HEK293T (cell line): Measurements from ENCODE around the gene ACYP1.

Experiments used
- CTCF ChIA-PET: fragments of 350-600 bp; formaldehyde crosslinking; extraction: SDS; loops from one replicate; lab custom pipeline; 2021; ENCODE audit warnings: antibody characterized with exemption, inconsistent platforms; lab: Yijun Ruan, JAX
- POLR2A ChIA-PET: fragments of 350-600 bp; formaldehyde crosslinking; extraction: SDS; loops from one replicate; lab custom pipeline; 2020; ENCODE audit warnings: antibody characterized with exemption, inconsistent platforms; lab: Yijun Ruan, JAX
- DNase-seq: peaks from one replicate; pipeline ENCODE4 v3.0.0; 2012; ENCODE audit warnings: mixed read lengths; ENCODE audit errors: extremely low spot score
- ARNT ChIP-seq: fragments of 450-650 bp; IDR thresholded peaks from 2 replicates; pipeline ENCODE4 v1.6.1; 2017; ENCODE audit warnings: mild to moderate bottlenecking
- BHLHE40 ChIP-seq: fragments of 450-650 bp; IDR thresholded peaks from 2 replicates; pipeline ENCODE4 v1.6.1; 2016; ENCODE audit warnings: mild to moderate bottlenecking, moderate library complexity, borderline replicate concordance
- CTBP1 ChIP-seq: fragments of 450-650 bp; IDR thresholded peaks from 2 replicates; pipeline ENCODE4 v1.6.1; 2016; ENCODE audit warnings: borderline replicate concordance
- ELF4 ChIP-seq: fragments of 450-650 bp; IDR thresholded peaks from 2 replicates; pipeline ENCODE4 v1.6.1; 2017; ENCODE audit warnings: antibody characterized with exemption
- FOXA1 ChIP-seq: fragments of 450-650 bp; IDR thresholded peaks from 2 replicates; pipeline ENCODE4 v1.6.1; 2016; ENCODE audit warnings: mild to moderate bottlenecking
- FOXK2 ChIP-seq: fragments of 450-650 bp; IDR thresholded peaks from 2 replicates; pipeline ENCODE4 v1.6.1; 2016; ENCODE audit warnings: mild to moderate bottlenecking
- FOXM1 ChIP-seq: fragments of 450-650 bp; IDR thresholded peaks from 2 replicates; pipeline ENCODE4 v1.6.1; 2017; ENCODE audit warnings: mild to moderate bottlenecking, borderline replicate concordance
- HDGF ChIP-seq: fragments of 450-650 bp; IDR thresholded peaks from 2 replicates; pipeline ENCODE4 v1.6.1; 2017; ENCODE audit warnings: antibody characterized with exemption, borderline replicate concordance
- L3MBTL2 ChIP-seq: fragments of 450-650 bp; conservative IDR thresholded peaks from 2 replicates; pipeline ENCODE4 v1.6.1; 2016; ENCODE audit warnings: mild to moderate bottlenecking
- LEF1 ChIP-seq: fragments of 450-650 bp; IDR thresholded peaks from 2 replicates; pipeline ENCODE4 v1.6.1; 2017; ENCODE audit warnings: mild to moderate bottlenecking, borderline replicate concordance
- NFRKB ChIP-seq: fragments of 450-650 bp; IDR thresholded peaks from 2 replicates; pipeline ENCODE4 v1.6.1; 2016; ENCODE audit warnings: mild to moderate bottlenecking, moderate library complexity
- SP1 ChIP-seq: fragments of 450-650 bp; IDR thresholded peaks from 2 replicates; pipeline ENCODE4 v1.6.1; 2017
- SUZ12 ChIP-seq: fragments of 450-650 bp; IDR thresholded peaks from 2 replicates; pipeline ENCODE4 v1.6.1; 2016; ENCODE audit warnings: mild to moderate bottlenecking
- TARDBP ChIP-seq: fragments of 450-650 bp; IDR thresholded peaks from 2 replicates; pipeline ENCODE4 v1.6.1; 2016
- ZNF384 ChIP-seq: fragments of 450-650 bp; IDR thresholded peaks from 2 replicates; pipeline ENCODE4 v1.6.1; 2016
- TF ChIP-seq, protein P1 (sequence below): fragments of 450-650 bp; IDR thresholded peaks from 2 replicates; pipeline ENCODE4 v1.6.1; 2016

ACYP1 gene

GRCh38 chr14:75091251-75091650 lies 27.4 kb upstream of the ACYP1 start:
- CTCF ChIA-PET: no interaction called here
- no peak for DNase-seq
- TF ChIP-seq ZNF384 (no peak), ELF4 (no peak), CTBP1 (no peak), HDGF (no peak), FOXM1 (no peak)
- POLR2A ChIA-PET: interaction anchor here (1.3 kb wide), 1 partner anchor 35 kb away, joined by 3 read pairs; the partner anchor contains the start of gene NEK9

- no peak for DNase-seq
- POLR2A ChIA-PET: interaction anchor here (1.3 kb wide), 1 partner anchor 36 kb away, joined by 3 read pairs; the partner anchor contains the start of gene NEK9
- CTCF ChIA-PET: no interaction called here
Measured at GRCh38 chr14:75090353-75090752, 26.5 kb upstream of the ACYP1 start.

DNA sequence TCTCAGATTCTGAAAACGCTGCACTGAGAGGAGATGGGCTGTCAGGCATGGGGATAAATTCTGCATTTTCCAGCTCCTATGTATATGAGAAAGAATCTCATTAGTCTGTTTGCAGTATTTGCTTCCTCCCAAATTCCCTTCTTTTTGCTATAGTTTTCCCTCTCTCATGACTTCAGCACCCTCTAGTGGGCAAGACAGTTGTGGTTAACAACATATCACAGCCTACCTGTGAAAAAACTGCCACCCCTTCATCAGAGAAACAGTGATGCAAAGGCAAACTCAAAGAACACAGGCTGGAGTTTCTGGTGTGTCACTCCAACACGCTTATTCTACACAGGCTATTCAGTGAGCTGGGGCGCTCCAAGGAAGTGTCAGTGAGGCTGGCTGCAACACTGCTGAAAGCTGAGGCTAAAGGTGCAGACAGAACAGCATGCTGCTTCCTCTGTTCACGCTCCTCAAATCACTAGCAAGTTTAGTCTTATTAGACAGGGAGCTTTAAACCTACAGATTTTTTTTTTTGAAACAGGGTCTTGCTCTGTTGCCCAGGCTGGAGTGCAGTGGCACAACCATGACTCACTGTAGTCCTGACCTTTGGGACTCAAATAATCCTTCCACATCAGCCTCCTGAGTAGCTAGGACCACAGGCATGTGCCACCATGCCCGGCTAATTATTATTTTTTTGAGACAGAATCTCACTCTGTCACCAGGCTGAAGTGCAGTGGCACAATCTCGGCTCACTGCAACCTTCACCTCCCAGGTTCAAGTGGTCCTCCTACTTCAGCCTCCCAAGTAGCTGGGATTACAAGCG lies 24.9 kb upstream of the ACYP1 start:
- ChIA-PET CTCF (interaction anchor here (0.7 to 1.9 kb wide), 19 partner anchors 8 to 228 kb away, joined by 3 to 11 read pairs (median 4); partner anchors contain the start of genes ACYP1 and RPS6KL1), POLR2A (interaction anchor here (0.6 kb wide), 1 partner anchor 71 kb away, joined by 6 read pairs; no protein-coding TSS in a partner anchor)
- TF ChIP-seq FOXM1 (no peak), ZNF384 (no peak)
- DNase-seq: peak; percentile 59

More at GRCh38 chr14:75090353-75090752, 26.5 kb upstream of the ACYP1 start:
- TF ChIP-seq FOXA1 (no peak), BHLHE40 (no peak), TARDBP (no peak), NFRKB (no peak), HDGF (no peak), SP1 (no peak), CTBP1 (no peak), ZNF384 (no peak), L3MBTL2 (no peak), LEF1 (no peak), ARNT (no peak), SUZ12 (no peak), ELF4 (no peak), FOXM1 (no peak), FOXK2 (no peak)
- TF ChIP-seq, protein P1, sequence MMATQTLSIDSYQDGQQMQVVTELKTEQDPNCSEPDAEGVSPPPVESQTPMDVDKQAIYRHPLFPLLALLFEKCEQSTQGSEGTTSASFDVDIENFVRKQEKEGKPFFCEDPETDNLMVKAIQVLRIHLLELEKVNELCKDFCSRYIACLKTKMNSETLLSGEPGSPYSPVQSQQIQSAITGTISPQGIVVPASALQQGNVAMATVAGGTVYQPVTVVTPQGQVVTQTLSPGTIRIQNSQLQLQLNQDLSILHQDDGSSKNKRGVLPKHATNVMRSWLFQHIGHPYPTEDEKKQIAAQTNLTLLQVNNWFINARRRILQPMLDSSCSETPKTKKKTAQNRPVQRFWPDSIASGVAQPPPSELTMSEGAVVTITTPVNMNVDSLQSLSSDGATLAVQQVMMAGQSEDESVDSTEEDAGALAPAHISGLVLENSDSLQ: no peak

DNA sequence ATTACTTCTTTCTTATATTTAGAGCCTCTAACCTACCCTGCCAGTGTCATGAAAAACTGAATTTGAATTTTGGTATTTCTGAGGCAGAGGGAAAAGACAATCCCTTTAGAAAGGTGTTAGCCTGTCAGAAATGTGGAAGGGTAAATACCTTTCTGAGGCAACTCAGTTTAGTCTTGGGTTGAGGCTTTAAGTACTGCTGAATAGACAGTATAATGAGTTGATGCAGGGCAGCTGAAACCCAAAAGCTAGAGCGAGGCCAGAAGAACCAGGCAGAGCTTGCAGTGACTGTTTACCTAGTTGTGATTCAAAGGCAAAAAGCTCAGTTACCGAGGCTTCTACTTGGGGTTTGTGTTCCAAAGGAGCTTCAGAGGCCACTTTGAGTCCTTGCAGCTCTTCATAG lies 24.3 kb upstream of the ACYP1 start:
- CTCF ChIA-PET: interaction anchor here (0.7 to 1.9 kb wide), 17 partner anchors 9 to 228 kb away, joined by 3 to 11 read pairs (median 4); partner anchors contain the start of genes ACYP1 and RPS6KL1
- TF ChIP-seq SUZ12 (no peak), BHLHE40 (no peak), ZNF384 (no peak), FOXK2 (no peak), FOXA1 (no peak), TARDBP (no peak), HDGF (no peak), L3MBTL2 (no peak), SP1 (no peak), ARNT (no peak)
- DNase-seq: no peak
- POLR2A ChIA-PET: interaction anchor here (0.6 kb wide), 1 partner anchor 71 kb away, joined by 6 read pairs; no protein-coding TSS in a partner anchor

DNA sequence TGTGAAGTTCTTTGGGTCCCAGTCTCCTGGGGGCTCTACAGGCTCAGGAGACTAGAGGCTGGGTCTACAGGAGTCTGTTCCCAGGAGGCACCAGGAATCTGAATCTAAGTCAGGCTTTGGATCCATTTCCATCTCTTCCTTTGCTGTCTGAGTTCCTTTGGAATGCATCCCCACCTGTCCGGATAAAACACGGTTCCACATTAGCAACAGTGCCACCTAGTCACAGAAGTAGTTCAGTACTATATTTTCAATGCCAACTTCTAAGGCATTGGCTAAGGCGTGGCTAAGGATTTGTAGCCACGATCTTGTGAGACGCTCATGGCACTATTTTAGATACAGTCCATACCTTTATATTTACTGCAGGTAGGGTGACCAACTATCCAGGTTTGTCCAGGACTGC lies 20.7 kb upstream of the ACYP1 start:
- DNase-seq: no peak
- TF ChIP-seq FOXK2 (no peak), FOXA1 (no peak), TARDBP (no peak), LEF1 (no peak), HDGF (no peak), NFRKB (no peak), L3MBTL2 (no peak), BHLHE40 (no peak), ZNF384 (no peak), SUZ12 (no peak), SP1 (no peak), ELF4 (no peak), FOXM1 (no peak), CTBP1 (no peak), ARNT (no peak)
- TF ChIP-seq, protein P1: no peak
- ChIA-PET POLR2A (no interaction called here), CTCF (no interaction called here)

- DNase-seq: no peak
- CTCF ChIA-PET: interaction anchor here (0.6 to 0.9 kb wide), 2 partner anchors 46 to 137 kb away, joined by 3 read pairs; no protein-coding TSS in a partner anchor
- POLR2A ChIA-PET: interaction anchor here (1.7 kb wide), 1 partner anchor 14 kb away, joined by 7 read pairs; the partner anchor contains the start of gene ZC2HC1C
- no peak for TF ChIP-seq FOXA1
Measured at GRCh38 chr14:75083271-75083670, 19.4 kb upstream of the ACYP1 start.
